T-helper 2 cell treated with Interferon-gamma antibody and Interleukin-4, amounts not matched to agents 5 μg/mL and 100 μg/mL, for 36 hours (primary cell): ENCODE results near the gene METTL22.

Experiments
- DNase-seq: peaks from one replicate; pipeline ENCODE4 v3.0.0; 2021; ENCODE audit warnings: low spot score
- H3K27ac Mint-ChIP-seq: one replicate; pipeline ENCODE4 v1.8.0; 2021; ENCODE audit warnings: mild to moderate bottlenecking, mixed read lengths
- H3K27me3 Mint-ChIP-seq: one replicate; pipeline ENCODE4 v1.8.0; 2021; ENCODE audit warnings: low read depth, mixed read lengths
- H3K36me3 Mint-ChIP-seq: one replicate; pipeline ENCODE4 v1.8.0; 2021; ENCODE audit warnings: low read depth, mixed read lengths
- H3K4me1 Mint-ChIP-seq: one replicate; pipeline ENCODE4 v1.8.0; 2021; ENCODE audit warnings: low read depth, mixed read lengths
- H3K4me3 Mint-ChIP-seq: one replicate; pipeline ENCODE4 v1.8.0; 2022; ENCODE audit warnings: mild to moderate bottlenecking, moderate library complexity, mixed read lengths
- H3K9me3 Mint-ChIP-seq: one replicate; pipeline ENCODE4 v1.8.0; 2021; ENCODE audit warnings: mixed read lengths

METTL22 gene

DNA sequence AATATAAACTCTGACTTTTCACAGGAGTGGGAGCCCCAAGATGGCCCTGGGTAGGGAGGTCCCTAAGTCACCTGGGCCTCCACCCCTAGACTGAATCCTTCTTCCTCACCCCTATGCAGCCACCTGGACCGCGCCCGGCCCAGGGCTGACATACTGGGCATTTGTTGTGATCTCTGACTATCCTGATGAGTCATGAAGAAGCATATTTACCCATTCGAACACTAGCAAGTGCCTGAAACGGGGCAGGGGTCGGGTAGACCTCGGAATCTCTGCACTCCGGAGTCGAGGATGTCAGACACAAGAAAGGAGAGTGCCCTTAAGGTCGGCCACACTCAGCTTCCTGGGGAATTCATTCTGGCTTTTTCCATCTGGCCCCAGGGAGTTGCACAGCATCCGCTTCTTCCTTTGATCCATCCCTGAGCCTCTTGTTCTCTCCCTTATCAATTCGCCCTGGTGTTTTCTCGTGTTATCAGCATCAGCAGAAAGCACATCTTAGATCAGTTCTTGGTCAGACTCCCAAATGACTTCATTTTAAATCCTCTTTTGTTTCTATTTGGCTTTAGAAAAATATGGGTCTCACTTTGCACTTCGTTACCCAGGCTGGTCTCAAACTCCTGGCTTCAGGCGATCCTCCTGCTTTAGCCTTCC lies 10.4 kb downstream of the METTL22 start:
- peaks cover 54% of the 10 kb centered on the region for H3K36me3 Mint-ChIP-seq

DNA sequence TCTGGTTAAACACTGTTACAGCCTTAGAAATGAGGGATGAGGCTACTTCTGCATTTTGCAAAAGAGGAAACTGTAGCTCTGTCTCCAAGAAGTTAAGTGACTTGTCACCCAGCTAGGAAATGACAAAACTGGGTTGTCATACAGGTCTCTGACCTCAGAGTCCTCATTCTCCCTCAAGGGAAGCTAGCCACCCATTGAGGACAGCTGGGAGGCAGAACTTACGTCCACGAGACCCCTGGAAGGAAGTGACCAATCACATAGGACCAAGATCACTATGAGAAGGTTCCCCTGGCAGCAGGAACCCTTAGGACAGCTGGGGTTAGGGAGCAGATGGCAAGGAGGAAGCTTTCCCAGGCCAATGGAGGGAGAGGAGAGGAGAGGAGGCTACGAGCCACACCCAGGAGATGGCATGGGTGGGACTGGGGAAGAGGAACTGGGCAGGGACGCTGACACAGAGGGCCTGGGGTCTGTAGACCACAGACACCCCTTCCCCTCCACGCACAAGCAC lies 11.2 kb downstream of the METTL22 start:
- Mint-ChIP-seq H3K9me3 (no peaks in the 10 kb centered on the region), H3K4me3 (no peak overlapping the region), H3K4me1 (peaks cover 4% of the 10 kb centered on the region), H3K36me3 (peaks cover 47% of the 10 kb centered on the region), H3K27me3 (no peaks in the 10 kb centered on the region), H3K27ac (no peak overlapping the region)
- DNase-seq: no peak

More for the DNA sequence above, 10.4 kb downstream of the METTL22 start:
- Mint-ChIP-seq H3K27me3 (no peaks in the 10 kb centered on the region), H3K27ac (no peak overlapping the region), H3K4me1 (peaks cover 6% of the 10 kb centered on the region), H3K4me3 (no peak overlapping the region), H3K9me3 (no peaks in the 10 kb centered on the region)
- no peak for DNase-seq

DNA sequence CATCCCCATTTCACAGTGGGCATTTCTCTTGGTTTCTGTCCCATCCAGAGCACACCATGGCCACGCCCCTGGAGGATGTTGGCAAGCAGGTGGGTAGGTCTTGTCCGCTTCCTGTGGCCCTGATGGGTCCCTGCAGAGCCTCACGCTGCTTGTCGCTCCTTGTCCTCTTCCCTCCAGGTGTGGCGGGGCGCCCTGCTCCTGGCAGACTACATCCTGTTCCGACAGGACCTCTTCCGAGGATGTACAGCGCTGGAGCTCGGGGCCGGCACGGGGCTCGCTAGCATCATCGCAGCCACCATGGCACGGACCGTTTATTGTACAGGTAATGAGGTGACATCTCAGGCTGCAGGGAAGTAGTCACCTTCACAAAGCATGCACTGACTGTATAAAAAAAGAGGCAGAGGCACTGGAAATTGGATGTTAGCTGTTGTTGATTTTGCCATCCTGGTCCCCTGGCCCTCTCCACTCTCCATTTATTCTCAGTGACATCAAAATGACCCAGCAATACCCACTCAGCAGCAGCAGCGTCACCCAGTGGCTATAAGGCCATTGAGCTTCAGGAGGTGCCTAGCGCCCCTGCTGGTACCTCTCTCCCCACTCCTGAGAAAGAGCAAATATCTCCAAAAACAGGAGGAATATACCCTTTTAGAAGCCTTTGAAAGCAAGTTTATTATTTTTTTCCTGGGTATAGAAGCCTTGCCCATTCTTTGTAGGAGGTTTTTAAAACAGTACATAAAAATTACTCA lies 13.7 kb downstream of the METTL22 start:
- H3K4me3 Mint-ChIP-seq: no peak overlapping the region
- no peaks in the 10 kb centered on the region for H3K4me1 Mint-ChIP-seq
- H3K27ac Mint-ChIP-seq: no peak overlapping the region
- H3K9me3 Mint-ChIP-seq: no peaks in the 10 kb centered on the region
- no peaks in the 10 kb centered on the region for H3K27me3 Mint-ChIP-seq
- peaks cover 39% of the 10 kb centered on the region for H3K36me3 Mint-ChIP-seq
- DNase-seq: no peak

DNA sequence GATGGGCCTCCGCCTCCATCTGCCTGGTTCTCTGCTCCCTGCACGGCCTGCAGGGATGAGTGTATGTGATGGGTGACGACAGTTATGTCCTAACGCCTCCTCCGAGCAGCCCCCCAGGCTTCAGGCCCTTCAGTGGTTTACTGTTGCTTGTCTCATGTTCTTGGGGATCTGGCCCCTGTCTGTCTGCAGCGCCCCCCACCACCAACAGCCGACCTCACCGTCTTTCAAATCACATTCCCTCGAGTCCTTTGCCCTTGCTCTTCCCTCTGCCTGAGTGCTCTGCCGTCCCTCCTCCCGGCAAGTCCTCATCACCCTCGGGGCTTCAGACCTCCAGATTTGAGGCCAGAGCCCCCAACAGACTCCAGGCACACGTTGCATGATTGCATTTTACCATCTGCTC lies 18.2 kb downstream of the METTL22 start:
- peaks cover 54% of the 10 kb centered on the region for H3K36me3 Mint-ChIP-seq
- no peak overlapping the region for H3K27ac Mint-ChIP-seq
- H3K4me3 Mint-ChIP-seq: no peak overlapping the region
- no peaks in the 10 kb centered on the region for H3K9me3 Mint-ChIP-seq
- no peak for DNase-seq
- H3K4me1 Mint-ChIP-seq: peaks cover 1% of the 10 kb centered on the region
- H3K27me3 Mint-ChIP-seq: no peaks in the 10 kb centered on the region

DNA sequence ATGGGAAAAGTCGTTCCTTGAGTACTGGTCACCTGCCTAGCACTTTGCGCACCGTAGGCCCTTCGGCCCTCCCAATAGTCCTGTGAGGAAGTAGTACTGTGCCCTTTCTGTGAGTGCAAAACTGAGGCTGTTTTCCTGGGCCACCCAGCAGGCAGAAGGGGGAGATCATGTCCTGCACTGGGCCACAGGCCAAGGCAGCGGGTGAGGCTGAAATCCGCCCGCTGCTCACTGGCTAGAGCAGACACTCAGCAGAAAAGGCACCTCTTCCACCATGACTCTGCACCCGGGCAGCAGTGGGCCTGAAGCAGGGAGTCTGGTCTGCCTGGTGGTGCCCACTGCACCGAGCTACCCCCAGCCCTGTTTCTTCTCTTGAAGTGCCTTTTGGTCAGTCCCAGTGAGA lies 20.2 kb downstream of the METTL22 start:
- Mint-ChIP-seq H3K27ac (no peak overlapping the region), H3K4me3 (no peak overlapping the region), H3K9me3 (no peaks in the 10 kb centered on the region), H3K27me3 (no peaks in the 10 kb centered on the region), H3K4me1 (peaks cover 10% of the 10 kb centered on the region), H3K36me3 (peaks cover 57% of the 10 kb centered on the region)
- DNase-seq: no peak

DNA sequence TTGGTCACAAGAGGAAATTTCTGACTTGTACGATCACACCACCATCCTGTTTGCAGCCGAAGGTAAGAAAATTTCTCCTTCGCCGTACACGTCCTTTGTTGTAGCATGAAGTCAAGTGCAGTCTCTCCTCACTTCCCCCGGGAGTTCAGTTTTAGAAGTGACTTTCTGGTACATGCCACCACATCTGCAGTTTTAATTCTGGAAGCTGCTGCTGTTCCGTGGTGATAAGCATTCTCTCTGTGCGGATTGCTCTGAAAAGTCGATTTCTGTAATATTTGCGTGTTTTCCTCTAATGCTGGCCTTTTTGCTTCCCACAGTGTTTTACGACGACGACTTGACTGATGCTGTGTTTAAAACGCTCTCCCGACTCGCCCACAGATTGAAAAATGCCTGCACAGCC lies 20.6 kb downstream of the METTL22 start:
- Mint-ChIP-seq H3K36me3 (peaks cover 62% of the 10 kb centered on the region), H3K9me3 (no peaks in the 10 kb centered on the region), H3K4me3 (no peak overlapping the region), H3K27me3 (no peaks in the 10 kb centered on the region), H3K4me1 (peaks cover 10% of the 10 kb centered on the region), H3K27ac (no peak overlapping the region)
- no peak for DNase-seq

DNA sequence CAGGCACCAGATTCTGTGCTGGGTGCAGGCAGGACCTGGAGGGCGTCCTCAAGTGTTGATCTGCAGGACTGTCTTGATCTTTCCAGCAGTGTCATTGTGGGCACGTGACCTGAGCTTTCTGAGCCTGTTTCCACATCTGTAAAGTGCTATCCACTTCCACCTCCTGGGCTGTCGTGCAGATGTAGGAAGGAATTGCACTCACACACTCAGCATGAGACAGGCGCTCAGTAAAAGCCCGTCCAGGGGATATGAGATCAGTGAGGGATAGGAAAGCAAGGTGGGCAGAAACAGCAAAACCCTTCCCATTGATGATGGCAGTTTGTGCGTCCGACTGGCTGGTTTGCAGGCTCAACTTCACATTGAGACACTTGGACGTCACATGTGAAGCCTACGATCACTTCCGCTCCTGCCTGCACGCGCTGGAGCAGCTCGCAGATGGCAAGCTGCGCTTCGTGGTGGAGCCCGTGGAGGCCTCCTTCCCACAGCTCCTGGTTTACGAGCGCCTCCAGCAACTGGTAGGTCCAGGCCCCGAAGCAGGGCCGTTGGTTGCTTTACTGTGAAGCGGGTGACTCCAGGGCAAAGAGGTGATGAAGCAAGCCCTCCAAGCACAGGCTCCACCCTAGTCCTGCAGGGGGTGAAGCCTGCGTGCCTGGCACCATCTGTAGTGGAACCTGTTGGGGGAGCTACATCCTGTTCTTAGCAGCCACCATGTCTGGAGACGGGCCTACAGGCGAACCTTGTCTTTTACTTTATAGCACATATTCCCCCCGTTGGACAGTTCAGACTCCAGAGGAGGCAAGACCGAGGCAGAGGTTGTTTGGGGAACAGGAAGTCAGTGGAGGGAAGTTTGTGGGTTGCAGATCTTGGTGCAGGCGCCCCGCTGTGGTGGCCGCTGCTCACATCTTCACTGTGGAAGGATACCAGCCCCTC lies 23.0 kb downstream of the METTL22 start:
- Mint-ChIP-seq H3K4me1 (peaks cover 10% of the 10 kb centered on the region), H3K9me3 (no peaks in the 10 kb centered on the region), H3K36me3 (peaks cover 64% of the 10 kb centered on the region), H3K27me3 (no peaks in the 10 kb centered on the region), H3K27ac (peak overlapping the region; percentile 79), H3K4me3 (peak overlapping the region; percentile 10)
- DNase-seq: no peak

DNA sequence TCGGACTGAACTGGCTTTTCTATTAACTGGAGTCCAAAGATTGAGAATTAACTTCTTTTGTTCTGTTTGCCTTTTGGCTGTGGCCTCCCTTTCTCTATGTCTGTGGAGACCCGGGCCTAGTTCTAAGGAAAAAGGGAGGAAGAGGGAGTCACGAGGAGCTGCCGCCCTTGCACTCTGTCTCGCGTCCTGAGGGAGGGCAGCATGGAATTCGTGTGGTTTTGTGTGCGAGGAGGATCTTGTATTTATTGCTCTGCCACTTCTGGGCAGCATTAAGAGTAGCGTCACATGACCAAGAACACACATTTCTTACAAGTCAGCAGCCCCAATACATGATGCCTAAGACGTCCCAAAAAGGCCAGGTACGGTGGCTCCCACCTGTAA lies 23.6 kb downstream of the METTL22 start:
- peaks cover 60% of the 10 kb centered on the region for H3K36me3 Mint-ChIP-seq
- H3K4me1 Mint-ChIP-seq: peaks cover 10% of the 10 kb centered on the region
- peak overlapping the region; percentile 79 for H3K27ac Mint-ChIP-seq
- H3K9me3 Mint-ChIP-seq: no peaks in the 10 kb centered on the region
- no peaks in the 10 kb centered on the region for H3K27me3 Mint-ChIP-seq
- peak overlapping the region; percentile 10 for H3K4me3 Mint-ChIP-seq
- DNase-seq: no peak

DNA sequence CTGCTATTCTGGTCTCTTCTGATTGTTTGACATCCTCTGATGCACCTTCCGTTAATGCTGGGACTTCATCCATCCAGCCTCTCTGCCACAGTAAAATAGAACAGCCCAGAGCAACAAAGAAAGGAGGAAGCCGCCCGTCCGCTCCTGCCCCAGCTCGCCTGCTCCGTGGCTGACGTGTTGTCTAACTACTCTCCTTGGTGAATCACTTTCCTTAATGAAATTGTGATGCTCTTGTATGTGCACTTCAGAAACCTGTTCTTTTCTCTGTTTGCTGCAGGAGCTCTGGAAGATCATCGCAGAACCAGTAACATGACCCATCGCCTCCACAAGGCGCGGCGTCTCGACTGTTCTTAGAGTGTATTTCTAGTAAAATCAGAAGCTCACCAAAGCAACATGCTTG lies 24.3 kb downstream of the METTL22 start:
- Mint-ChIP-seq H3K27me3 (no peaks in the 10 kb centered on the region), H3K36me3 (peaks cover 60% of the 10 kb centered on the region), H3K27ac (no peak overlapping the region), H3K4me3 (no peak overlapping the region), H3K9me3 (no peaks in the 10 kb centered on the region), H3K4me1 (peaks cover 10% of the 10 kb centered on the region)
- no peak for DNase-seq

DNA sequence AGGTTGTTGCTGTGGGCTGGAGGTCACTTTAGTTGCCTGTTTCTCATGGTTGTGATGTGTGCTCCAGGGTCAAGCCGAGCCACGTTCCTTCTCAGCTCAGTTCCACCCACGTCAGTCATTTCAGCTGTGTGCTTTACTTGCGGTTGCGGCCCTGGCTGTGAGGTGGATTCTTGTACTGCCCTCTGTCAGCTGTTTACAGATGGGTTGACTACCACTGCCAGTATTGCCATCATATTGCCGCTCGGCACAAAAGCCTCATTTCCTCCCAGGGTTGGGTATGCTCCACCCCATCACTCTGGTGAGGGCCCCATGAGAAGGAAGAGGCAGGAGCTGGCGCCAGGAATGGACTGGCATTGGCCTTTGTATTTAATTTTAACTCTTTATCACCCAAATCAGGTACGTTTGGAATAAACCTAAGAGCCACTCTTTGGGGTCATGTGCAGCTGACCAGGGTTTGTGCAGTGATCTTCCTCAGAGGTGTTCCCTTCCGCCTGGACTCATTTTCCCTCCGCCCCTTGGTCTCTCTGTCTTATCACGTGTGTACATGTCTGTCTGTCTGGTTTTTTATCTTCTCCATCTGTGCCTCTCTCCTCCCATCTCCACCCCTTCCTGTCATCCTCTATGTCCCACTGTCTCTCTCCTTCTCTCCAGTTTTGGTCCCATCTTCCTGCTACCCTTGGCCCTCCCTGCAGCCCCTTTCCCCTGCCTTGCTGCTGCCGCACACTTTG lies 25.0 kb downstream of the METTL22 start:
- Mint-ChIP-seq H3K27me3 (no peaks in the 10 kb centered on the region), H3K9me3 (no peaks in the 10 kb centered on the region), H3K36me3 (peaks cover 53% of the 10 kb centered on the region), H3K4me1 (peaks cover 10% of the 10 kb centered on the region), H3K4me3 (no peak overlapping the region), H3K27ac (no peak overlapping the region)
- DNase-seq: no peak

DNA sequence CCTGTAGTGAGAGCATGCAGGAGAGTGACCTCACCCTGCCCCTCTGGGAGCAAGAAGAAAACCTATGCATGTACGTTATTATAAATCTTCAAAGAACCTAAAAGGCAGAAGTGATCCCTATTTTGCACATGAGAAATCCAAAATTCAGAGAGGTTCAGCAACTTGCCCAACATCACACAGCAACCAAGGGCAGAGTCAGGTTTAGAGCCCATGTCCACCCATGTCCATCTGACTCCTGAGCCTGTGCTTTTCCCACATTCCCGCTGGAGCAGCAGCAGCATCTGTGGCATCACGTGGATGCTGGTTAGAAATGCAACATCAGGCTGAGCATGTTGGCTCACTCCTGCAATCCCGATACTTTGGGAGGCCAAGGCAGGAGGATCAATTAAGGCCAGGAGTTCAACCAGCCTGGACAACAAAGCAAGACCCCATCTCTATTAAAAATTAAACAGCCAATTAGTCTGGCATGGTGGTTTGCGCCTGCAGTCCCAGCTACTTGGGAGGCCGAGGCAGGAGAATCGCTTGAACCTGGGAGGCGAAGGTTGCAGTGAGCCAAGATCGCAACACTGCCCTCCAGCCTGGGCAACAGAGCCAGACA lies 26.3 kb downstream of the METTL22 start:
- Mint-ChIP-seq H3K4me3 (no peak overlapping the region), H3K27ac (no peak overlapping the region), H3K36me3 (peaks cover 42% of the 10 kb centered on the region), H3K27me3 (no peaks in the 10 kb centered on the region), H3K4me1 (peaks cover 10% of the 10 kb centered on the region), H3K9me3 (no peaks in the 10 kb centered on the region)
- no peak for DNase-seq

DNA sequence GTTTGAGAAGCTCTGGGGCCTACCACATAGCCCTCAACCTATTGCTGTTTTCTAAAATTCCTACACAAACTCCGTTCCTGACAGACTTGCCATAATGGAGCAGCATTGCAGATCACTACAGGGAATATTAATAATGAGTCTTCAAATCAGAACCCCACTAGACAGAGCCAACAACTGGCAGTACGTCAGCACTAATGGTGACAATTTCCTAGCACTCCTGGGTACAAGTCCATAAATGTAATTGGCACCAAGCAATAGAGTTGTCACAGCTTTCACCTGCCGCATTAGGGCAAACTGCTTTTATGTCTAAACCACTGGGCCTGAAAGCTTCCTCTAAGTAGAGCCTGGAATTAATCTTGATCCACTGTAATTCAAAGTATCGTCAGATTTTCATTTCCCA lies 27.4 kb downstream of the METTL22 start:
- Mint-ChIP-seq H3K9me3 (no peaks in the 10 kb centered on the region), H3K36me3 (peaks cover 35% of the 10 kb centered on the region), H3K4me1 (peaks cover 10% of the 10 kb centered on the region), H3K27ac (no peak overlapping the region), H3K4me3 (no peak overlapping the region), H3K27me3 (no peaks in the 10 kb centered on the region)
- no peak for DNase-seq
